Dermis blood vessel endothelial cell (primary cell): ENCODE data around the gene ISLR. TPM values are rescaled to one million over a fixed set of nuclear protein-coding genes. Genes with fewer than 3 reads are reported as not detected.

Experiments
- DNase-seq: peaks from one replicate; pipeline ENCODE4 v3.0.0; 2010
- total RNA-seq: library from RNA; depleted of rRNA; stranded (reverse); fragments of >200 nt; gene quantifications from 2 replicates; pipeline ENCODE4 v1.2.3, GENCODE V29; 2014

ISLR gene
- total RNA-seq, 1 donor from 2014 or later, result 0.17 TPM

DNA sequence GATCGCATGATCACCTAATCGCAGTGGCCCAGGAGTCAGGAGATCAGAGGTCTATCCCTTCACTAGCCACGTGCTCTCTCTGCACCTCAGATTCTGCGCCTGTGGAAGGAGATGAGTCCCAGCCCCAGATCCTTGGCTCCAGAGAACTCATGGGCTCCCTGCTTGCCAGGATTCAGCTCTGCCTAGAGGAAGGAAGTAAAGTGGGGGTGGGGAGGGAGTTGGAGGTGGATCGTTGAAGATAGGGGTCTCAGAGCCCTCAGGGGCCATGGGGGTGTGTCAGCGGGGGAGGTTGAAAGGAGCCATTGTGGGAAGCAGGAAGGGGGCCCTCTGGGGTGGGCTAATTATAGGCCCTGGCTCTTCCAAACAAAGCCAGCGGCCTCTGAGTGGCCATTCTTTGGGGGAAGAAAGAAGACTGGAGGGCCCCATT, 40.4 kb downstream of the ISLR start:
- no peak for DNase-seq

DNA sequence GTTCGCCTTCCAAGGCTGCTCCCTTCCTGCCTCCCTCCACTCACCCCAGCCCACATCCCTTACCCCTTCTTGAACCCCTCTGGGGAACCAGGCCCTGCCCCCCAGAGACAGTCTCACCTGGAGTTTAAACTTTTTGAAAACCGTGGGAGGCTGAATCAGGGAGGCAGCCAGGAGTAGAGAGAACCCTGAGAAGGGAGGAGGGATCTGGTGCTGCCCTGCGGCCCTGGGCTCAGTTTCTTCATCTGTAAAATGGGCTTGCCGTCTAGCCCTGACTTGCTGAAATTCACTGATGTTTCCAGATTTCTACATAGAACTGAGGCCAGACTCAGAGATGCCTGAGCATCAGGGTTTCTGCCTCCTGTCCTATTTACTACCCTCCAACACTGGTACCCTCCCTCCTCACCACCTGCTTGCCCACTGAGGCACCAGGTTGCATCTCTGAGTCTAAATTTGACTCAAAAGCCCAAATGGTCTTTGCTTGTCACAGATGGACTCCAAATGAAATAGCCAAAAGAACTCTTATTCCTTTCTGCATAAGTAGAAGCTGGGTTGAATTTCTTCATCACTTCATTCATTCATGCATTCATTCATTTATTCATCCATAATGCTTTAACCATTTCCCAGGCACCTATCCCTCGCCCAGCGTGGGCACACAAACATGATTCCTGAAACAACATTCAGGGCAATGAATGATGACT, 41.0 kb downstream of the ISLR start:
- DNase-seq, result no peak

DNA sequence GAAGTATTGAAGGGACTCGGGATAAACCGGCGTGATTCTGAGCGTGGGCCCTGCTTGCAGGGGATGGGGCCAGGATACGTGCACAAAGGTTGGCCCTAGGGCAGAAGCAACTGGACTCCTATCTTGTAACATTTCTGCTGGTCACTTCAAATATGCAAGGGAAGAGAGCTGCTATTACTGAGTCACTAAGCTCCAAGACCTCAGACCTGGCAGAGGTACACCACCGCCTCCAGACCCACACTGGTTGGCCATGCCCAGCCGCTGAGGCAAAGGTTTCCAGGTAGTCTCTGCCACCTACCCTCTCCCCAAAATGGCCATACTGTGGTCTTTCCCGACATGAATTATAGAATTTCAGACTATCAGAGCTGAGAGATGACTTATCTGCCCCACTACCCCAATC, 42.4 kb downstream of the ISLR start:
- no peak for DNase-seq

DNA sequence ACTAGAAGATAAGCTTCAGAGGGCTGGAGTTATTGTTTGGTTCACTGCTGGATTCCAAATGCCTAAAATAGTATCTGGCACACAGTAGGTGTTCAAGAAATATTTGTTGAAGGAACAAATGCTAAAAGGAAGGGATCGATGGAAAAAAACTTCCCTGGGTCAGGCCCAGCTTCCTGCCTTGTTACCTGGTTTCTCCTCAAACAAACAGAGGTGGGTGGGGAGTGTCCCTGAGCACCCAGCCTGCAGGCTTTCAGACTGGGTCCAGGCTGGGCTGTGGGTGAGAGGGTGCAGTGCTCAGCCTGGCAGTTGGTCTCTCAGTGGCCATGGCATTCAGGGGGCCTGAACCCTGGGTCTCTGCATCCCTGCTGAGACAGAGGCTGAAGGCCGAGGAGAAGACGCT, 43.4 kb downstream of the ISLR start:
- DNase-seq, result no peak

DNA sequence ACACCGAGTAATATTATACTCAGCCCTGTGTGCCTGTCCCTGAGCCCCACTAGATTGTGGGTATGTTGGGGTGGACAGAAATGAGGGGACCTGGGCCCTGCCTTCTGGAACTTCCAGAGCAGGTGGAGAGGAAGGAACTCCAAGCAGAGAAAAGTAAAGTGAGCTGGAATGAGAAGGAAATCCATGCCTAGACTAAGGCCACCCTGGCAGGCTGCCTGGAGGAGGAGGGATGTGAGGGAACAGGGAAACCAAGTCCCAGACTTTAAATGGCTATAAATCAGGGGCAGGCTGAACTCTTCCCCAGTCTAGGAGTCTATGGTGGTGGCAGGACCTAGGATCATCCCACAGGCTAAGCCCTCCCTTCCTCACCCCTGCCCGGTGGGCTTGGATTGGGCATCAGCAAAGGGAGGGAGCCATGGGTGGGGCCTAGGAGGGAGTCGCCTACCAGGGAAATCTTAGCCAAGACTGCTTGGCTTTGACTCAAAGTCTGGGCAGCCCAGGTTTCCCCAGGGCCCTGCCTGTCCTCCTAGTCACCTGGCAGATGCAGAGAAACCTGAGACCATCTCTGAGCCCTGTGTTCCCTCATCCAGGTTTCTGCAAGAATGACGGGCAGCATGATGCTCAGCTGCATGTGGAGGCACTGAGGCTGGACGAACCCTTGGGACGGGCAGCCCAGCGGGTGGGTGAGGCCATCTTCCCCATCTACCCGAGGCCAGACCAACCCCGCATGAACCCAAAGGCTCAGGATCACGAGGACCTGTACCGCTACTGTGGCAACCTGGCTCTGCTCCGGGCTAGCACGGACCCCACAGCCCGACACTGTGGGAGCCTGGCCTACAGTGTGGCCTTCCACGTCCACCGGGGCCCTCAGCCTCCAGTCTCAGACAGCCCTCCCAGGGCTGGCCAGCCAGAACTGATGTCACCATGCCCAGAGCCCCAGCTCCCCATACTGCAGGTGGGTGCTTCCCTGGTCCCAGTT, 44.7 kb downstream of the ISLR start:
- DNase-seq, result no peak

DNA sequence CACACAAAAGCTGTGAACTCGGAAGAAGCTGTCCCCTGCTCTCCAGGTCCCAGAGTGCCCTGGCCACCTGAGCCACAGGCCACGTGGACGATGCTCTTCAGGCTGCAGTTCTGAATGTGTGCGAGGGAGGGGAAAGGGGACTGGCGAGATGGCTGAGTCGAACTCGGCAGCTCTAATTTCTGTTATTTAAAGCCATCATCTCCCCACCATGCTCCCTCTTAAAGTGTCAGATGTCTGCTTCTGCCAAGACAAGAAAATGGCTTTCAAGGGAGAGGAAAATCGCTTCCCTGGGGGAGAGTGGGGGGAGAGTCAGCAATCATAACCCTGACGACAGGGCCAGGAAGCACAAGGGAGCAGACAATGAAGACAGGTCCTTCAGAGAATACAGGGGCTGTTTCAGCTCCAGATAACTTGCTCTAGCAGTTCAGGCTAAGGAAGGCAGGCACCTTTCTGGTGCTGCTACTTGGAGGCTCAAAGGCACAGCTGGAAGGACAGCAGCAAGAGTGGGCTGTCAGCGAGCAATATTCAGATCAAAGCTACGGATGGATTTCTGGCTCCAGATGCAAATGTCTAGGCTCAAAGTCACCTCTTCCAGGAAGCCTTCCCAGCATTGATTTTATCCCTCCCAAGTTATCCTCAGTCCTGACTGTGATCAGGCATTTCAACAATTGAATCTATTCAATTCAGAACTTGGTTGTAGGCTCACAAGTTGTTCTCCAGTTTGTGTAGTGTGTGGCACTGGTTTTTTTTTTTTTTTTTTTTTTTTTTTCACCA, 47.2 kb downstream of the ISLR start:
- no peak for DNase-seq

DNA sequence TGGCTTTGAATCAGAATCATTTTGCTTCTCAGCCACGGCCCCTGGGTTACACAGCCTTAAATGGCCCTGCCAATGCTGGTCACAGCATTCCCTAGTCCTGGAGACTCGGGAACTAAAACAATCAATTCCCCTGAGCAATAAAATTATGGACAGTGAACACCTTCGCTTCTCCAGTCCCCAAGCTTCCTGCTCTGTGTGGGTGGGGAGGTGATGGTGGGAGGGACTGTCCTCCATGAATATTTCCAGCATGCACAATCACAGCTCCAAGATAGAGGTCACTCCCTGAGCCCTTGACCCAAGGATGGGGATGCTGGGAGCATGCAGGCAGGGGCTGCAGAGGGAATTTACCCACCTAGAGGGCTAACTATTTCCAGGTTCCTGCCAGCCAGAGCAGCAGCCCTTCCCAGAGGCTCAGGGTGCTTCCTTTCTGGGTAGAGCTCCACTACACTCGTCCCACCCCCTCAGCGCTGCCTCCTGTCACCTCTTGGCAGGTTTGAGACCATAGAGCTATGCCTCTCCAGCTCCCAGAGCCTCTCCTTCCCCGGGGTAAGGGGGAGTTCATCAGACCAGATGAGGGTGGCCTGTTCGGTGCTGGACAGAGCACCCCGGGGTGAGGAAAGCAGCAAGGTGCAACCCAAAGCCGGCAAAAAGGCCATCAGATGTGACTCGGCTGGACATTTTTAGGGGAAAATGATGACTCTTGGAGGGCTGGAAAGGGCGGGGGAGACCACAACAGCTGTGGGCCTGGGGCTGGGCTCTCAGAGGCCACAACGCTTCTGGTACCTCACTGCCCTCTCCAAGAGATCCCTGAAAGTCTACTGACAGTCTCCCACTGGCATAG, 48.1 kb downstream of the ISLR start:
- no peak for DNase-seq

DNA sequence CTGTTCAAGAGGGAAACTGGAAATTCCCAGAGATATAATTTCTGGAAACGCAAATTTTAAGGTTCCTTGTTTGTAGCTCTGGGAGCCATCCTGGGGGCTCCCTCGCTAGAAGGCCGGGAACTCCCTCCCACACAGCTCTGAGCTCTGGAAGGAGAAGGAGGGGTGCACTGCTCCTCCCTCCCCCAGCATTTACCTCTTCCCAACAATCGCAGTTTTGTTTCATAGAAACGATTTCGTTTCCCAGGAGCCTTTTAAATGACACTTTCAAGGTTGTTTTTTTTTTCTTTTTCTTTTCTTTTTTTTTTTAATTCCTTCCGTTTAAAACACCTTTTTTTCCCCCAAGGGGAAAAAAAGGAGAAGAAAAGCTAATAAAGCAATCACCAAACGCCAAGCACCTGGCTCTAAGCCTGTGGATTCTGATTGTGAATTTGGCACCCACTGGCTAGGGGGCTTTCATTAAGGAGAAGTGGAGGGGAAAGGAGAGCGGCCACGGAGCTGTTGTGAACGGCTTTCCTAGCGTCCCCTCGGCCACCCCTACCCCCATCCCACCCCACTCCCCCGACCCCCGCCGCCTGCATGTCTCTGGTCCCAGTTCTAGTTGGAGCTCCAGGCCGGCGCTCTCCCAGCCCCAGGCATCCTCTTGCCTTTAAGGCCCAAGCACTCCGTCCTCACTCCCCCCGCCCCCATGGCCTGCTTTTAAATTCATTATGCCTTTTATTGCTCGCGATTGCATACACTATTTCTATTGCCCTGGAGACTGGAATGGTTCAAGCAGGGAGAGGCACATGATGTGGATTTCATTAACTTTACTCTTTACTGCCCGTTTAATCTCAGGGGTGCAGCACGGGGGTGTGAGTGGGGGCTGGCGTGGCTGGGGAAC, 49.0 kb downstream of the ISLR start:
- no peak for DNase-seq

DNA sequence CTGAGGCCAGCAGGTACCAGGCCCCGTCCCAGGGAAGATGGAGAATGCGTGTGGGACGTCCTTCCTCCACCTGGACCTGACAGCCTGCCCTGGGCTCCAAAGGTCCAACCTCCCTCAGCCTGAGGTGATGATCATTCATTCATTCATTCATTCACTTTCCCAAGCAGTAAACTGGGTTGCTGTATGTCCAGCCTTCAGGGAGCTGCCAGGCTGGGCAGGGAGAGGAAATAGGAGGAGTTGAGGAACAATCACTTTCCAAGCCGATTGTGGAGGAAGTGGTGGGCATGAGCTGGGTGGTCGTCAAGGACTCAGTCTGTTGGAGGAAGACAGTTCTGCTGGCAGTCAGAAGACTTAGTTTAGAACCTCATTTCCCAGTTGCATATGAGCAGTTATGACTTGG, 52.4 kb downstream of the ISLR start:
- DNase-seq, result no peak

Other genes with a start within 250 kb of the ISLR start
- 0.68 and 0.70 TPM in 2 replicates for gene LOXL1, start 247.2 kb upstream of the ISLR start, total RNA-seq
- 19.9 and 22.3 TPM in 2 replicates for gene STOML1, start 181.4 kb upstream of the ISLR start, total RNA-seq
- gene PML, start 179.0 kb upstream of the ISLR start, total RNA-seq, result 95.5 and 176 TPM in 2 replicates
- gene GOLGA6A, start 91.2 kb upstream of the ISLR start, total RNA-seq, result not detected in 2 replicates
- not detected in 2 replicates for gene ISLR2, start 43.1 kb upstream of the ISLR start, total RNA-seq
- 0.51 TPM in 1 of 2 replicates, not detected in the other for gene STRA6, start 29.1 kb downstream of the ISLR start, total RNA-seq
- gene CCDC33, start 62.6 kb downstream of the ISLR start, total RNA-seq, result 0.05 TPM in 1 of 2 replicates, not detected in the other
- gene CYP11A1, start 193.9 kb downstream of the ISLR start, total RNA-seq, result not detected in 2 replicates